ENCODE measurements around the gene PEX14. TPM values are rescaled to one million over a fixed set of nuclear protein-coding genes. Genes with fewer than 3 reads are reported as not detected.

Gene PEX14
- total and polyA plus RNA-seq, 10 of the 15 experiments (the other 5 are each of a cell fraction or from before 2014, with no cell fraction given), result 1.4 to 23.2 (median 12.0) TPM

GRCh38 chr1:10678852-10679251 is 204.1 kb downstream of the PEX14 start (continued):
- no peak for TF ChIP-seq REST (IDR thresholded peaks at IDR 0.05; ENCODE audit: low read depth, low read length)
- TF ChIP-seq, protein P1, sequence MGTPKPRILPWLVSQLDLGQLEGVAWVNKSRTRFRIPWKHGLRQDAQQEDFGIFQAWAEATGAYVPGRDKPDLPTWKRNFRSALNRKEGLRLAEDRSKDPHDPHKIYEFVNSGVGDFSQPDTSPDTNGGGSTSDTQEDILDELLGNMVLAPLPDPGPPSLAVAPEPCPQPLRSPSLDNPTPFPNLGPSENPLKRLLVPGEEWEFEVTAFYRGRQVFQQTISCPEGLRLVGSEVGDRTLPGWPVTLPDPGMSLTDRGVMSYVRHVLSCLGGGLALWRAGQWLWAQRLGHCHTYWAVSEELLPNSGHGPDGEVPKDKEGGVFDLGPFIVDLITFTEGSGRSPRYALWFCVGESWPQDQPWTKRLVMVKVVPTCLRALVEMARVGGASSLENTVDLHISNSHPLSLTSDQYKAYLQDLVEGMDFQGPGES (IDR thresholded peaks at IDR 0.05), result no peak
- TF ChIP-seq MTA2 (IDR thresholded peaks at IDR 0.05; ENCODE audit: low read depth), result no peak
- no peak for TF ChIP-seq MEF2B (IDR thresholded peaks at IDR 0.05; ENCODE audit: partially characterized antibody, poor library complexity, severe bottlenecking)
- TF ChIP-seq YY1 (IDR thresholded peaks at IDR 0.05; ENCODE audit: low read depth, low read length), result no peak
- TF ChIP-seq NBN (IDR thresholded peaks at IDR 0.05), result no peak
- TF ChIP-seq IKZF1 (conservative IDR thresholded peaks at IDR 0.05), result no peak
- no peak for TF ChIP-seq NFXL1 (IDR thresholded peaks at IDR 0.05; ENCODE audit: borderline replicate concordance)
- no peak for TF ChIP-seq SP1 (IDR thresholded peaks at IDR 0.05; ENCODE audit: low read depth, low read length)
- no peak for TF ChIP-seq EP300 (IDR thresholded peaks at IDR 0.05; ENCODE audit: borderline replicate concordance in 1 of 2, control insufficient read depth in 1 of 2, low read depth in 2 of 2, low read length in 2 of 2)
- TF ChIP-seq KDM1A (IDR thresholded peaks at IDR 0.05; ENCODE audit: borderline replicate concordance), result no peak
- no peak for TF ChIP-seq SUZ12 (IDR thresholded peaks at IDR 0.05; ENCODE audit: unreplicated experiment)
- no peak for TF ChIP-seq CEBPB (IDR thresholded peaks at IDR 0.05; ENCODE audit: borderline replicate concordance in 1 of 2, low read depth in 2 of 2, low read length in 2 of 2)
- no peak for TF ChIP-seq HCFC1 (IDR thresholded peaks at IDR 0.05; ENCODE audit: low read length)
- no peak for TF ChIP-seq NKRF (conservative IDR thresholded peaks at IDR 0.05)
- no peak for TF ChIP-seq IKZF2 (IDR thresholded peaks at IDR 0.05)
- no peak for TF ChIP-seq HDAC6 (IDR thresholded peaks at IDR 0.05; ENCODE audit: unreplicated experiment)
